ENCODE data around the gene ENKUR.
A peak's percentile ranks its signal among the peaks of the same experiment; 100 is the strongest.
"Not testable (repeated sequence)": the region's sequence is repeated elsewhere in the genome, so short reads cannot be mapped to it uniquely, and the experiment has no call there.

The ENKUR gene

DNA sequence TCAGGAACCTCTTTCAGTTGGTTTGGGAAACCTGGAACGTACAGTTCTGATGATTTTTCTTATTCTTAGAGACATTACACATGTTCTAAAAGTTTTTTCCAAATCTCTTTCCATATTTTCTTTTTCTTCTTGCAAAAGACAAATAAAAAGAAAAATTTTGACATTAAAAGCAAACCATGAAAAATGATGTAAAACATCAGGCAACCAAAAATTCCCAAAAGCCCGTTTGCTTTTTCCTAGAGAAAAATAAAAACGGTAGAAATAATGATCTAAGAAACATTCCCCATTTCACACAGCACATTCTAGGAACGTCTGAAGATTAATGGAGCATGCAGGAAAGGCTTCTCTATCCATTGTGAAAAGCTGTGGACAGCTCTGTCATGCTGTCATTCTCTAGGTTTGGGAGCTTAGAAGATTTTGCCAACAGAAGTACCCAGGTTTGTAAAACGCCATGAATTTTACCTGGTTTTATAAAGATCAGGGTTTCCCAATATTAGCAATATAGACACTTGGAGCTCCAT is 52.4 kb downstream of the ENKUR start:
- H3K9ac ChIP-seq (ENCODE audit: low read length), result no peak overlapping the region
- H3K4me3 ChIP-seq (ENCODE audit: low read length), result no peak overlapping the region
- no peak overlapping the region for H3K27ac ChIP-seq (ENCODE audit: low read depth, low read length)
- H3K36me3 ChIP-seq (ENCODE audit: control insufficient read depth, insufficient read depth, low read length), result no peaks in the 10 kb centered on the region
- no peaks in the 10 kb centered on the region for H3K27me3 ChIP-seq (ENCODE audit: control insufficient read depth, insufficient read depth, low read length)
- H3K4me1 ChIP-seq (ENCODE audit: control insufficient read depth, insufficient read depth, low read length), result peaks cover 6% of the 10 kb centered on the region

DNA sequence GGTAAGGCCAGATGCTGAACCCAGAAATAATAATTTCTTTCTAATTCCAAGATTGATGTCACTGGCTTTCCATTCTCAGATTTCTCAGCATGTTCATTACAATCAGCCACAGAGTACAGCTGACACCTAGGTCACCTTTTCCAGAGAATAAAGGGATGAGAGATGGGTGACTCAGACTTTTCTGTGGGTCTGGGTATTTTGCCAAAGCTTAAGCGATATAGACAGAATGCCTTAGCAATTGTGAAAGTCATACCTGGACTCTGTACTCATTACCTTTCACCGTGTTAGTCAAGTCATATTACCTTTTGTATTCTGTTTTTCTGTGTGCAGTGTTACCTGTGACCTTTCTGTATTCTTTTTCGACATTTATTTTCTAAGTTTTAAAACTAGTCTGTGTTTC is 53.0 kb downstream of the ENKUR start:
- Histone ChIP-seq H3K4me1 (ENCODE audit: control insufficient read depth, insufficient read depth, low read length) (peaks cover 11% of the 10 kb centered on the region), H3K27me3 (ENCODE audit: control insufficient read depth, insufficient read depth, low read length) (no peaks in the 10 kb centered on the region), H3K4me3 (ENCODE audit: low read length) (no peak overlapping the region), H3K36me3 (ENCODE audit: control insufficient read depth, insufficient read depth, low read length) (no peaks in the 10 kb centered on the region), H3K9ac (ENCODE audit: low read length) (no peak overlapping the region), H3K27ac (ENCODE audit: low read depth, low read length) (no peak overlapping the region)

DNA sequence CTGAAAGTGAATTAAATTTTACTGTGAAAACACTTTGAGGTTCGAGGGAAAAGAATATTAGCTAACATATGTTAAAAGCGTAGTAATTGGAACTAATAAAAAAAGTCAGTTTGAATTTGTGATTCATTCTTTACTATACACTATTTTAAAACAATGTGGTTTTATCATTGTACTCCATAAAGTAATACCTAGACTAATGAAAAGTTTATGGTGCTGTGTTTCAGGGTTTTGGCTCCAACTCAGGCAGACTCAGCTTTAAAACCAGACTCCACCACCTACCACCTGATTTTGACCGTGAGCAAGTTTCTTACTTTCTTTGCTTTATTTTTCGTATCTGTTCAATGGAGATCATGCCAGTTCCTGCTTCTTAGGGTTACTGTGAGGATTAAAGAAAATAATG is 54.4 kb downstream of the ENKUR start:
- H3K27me3 ChIP-seq (ENCODE audit: control insufficient read depth, insufficient read depth, low read length), result no peaks in the 10 kb centered on the region
- no peak overlapping the region for H3K27ac ChIP-seq (ENCODE audit: low read depth, low read length)
- no peak overlapping the region for H3K9ac ChIP-seq (ENCODE audit: low read length)
- no peaks in the 10 kb centered on the region for H3K36me3 ChIP-seq (ENCODE audit: control insufficient read depth, insufficient read depth, low read length)
- no peak overlapping the region for H3K4me3 ChIP-seq (ENCODE audit: low read length)
- H3K4me1 ChIP-seq (ENCODE audit: control insufficient read depth, insufficient read depth, low read length), result peaks cover 14% of the 10 kb centered on the region

DNA sequence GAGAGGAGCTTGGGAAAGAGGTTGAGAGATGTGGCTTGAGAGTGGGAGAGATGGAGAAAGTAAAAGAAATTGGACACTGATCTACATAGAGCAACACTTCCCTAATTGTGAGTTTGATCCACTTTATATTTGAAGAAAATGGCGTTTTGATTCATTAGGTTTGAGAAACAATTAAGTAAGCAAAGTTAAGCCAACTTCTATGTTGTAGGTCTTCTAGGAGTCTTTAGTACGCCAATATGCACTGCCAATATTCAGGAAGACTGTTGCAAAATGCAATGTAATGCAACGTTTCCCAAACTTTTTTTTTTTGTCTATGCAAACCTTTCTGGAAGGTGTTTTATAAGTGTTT is 56.6 kb downstream of the ENKUR start:
- Histone ChIP-seq H3K4me3 (ENCODE audit: low read length) (no peak overlapping the region), H3K4me1 (ENCODE audit: control insufficient read depth, insufficient read depth, low read length) (peaks cover 14% of the 10 kb centered on the region), H3K27me3 (ENCODE audit: control insufficient read depth, insufficient read depth, low read length) (no peaks in the 10 kb centered on the region), H3K27ac (ENCODE audit: low read depth, low read length) (peak overlapping the region; percentile 38), H3K9ac (ENCODE audit: low read length) (no peak overlapping the region), H3K36me3 (ENCODE audit: control insufficient read depth, insufficient read depth, low read length) (no peaks in the 10 kb centered on the region)

DNA sequence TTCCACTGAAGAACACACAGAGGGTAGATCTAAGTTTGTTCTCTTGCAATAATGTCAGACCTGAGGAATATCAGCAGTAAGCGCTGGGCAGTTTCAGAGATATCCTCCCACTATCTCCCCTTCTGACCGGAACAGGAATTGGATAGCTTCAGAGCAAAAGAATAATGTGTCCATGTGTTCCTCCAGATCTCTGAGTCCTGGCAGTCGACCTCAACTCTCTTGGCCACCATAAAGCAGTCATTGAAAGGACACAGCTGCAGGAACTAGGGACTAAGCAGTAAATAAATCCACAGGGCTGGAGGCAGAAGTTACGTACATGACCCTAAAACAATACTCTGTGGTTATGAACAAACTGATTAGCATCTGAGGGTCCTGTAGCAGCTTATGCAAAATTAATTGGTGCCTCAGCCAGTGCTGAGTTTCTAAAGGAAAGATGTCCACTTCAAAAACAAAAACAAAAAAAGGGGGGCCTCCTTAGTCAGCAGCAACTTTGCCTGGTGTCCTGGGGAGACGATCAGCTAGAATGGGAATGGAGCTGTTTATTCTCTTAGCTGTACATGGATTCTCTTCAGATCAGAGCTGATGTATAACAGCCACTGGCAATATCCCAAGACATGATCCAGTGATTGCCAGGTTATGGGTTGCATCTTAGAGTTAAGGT is 57.1 kb downstream of the ENKUR start:
- Histone ChIP-seq H3K9ac (ENCODE audit: low read length) (no peak overlapping the region), H3K4me3 (ENCODE audit: low read length) (no peak overlapping the region)

DNA sequence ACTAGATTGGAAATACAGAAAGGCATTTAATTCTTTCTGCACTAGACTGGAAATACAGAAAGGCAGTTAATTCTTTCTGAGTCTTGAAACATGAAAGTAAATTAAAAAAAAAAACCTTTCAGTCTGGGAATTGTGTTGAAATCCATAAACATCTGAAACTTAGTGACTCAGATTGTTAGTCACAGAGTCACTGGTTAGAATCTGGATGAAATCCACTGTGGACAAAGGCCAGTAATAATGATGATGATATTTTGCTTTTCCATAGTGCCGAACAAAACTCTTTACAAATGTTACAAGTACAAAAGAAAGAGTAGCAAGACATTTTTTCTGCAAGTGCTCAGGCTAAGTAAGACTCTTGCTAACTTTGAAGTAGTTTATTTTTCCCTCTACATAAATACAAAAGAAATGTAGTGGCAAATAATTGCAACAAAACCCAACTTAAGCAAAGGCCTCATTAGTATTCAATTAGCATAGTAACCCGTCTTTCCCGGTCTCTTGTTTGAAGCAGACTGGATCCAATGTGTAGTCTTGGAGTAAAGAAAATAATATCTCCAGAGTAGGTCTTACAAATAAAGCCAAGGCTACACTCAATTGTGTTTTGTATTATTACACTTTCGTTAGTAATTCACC is 57.8 kb downstream of the ENKUR start:
- Histone ChIP-seq H3K9ac (ENCODE audit: low read length) (no peak overlapping the region), H3K27me3 (ENCODE audit: control insufficient read depth, insufficient read depth, low read length) (no peaks in the 10 kb centered on the region), H3K36me3 (ENCODE audit: control insufficient read depth, insufficient read depth, low read length) (no peaks in the 10 kb centered on the region), H3K4me3 (ENCODE audit: low read length) (no peak overlapping the region), H3K27ac (ENCODE audit: low read depth, low read length) (peak overlapping the region; percentile 63), H3K4me1 (ENCODE audit: control insufficient read depth, insufficient read depth, low read length) (peaks cover 19% of the 10 kb centered on the region)

More for the DNA sequence above, 57.1 kb downstream of the ENKUR start:
- H3K36me3 ChIP-seq (ENCODE audit: control insufficient read depth, insufficient read depth, low read length), result no peaks in the 10 kb centered on the region
- H3K4me1 ChIP-seq (ENCODE audit: control insufficient read depth, insufficient read depth, low read length), result peaks cover 14% of the 10 kb centered on the region
- no peaks in the 10 kb centered on the region for H3K27me3 ChIP-seq (ENCODE audit: control insufficient read depth, insufficient read depth, low read length)
- peak overlapping the region; percentile 63 for H3K27ac ChIP-seq (ENCODE audit: low read depth, low read length)

DNA sequence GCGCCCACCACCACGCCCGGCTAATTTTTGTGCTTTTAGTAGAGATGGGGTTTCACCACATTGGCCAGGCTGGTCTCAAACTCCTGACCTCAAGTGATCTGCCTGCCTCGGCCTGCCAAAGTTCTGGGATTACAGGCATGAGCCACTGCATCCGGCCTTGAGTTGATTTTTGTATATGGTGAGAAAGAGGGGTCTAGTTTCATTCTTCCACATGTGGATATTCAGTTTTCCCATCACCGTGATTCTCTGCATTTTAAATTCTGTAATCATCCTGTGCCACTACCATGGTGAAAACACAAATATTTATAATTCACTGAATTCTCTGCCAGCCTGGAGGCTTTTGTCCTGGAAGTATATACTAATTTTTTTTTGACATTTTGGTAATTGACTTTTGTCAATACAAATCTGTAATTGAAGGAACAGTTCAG is 58.3 kb downstream of the ENKUR start:
- H3K27me3 ChIP-seq (ENCODE audit: control insufficient read depth, insufficient read depth, low read length); H3K36me3 ChIP-seq (ENCODE audit: control insufficient read depth, insufficient read depth, low read length); H3K4me3 ChIP-seq (ENCODE audit: low read length); H3K9ac ChIP-seq (ENCODE audit: low read length): not testable (repeated sequence)
- Histone ChIP-seq H3K27ac (ENCODE audit: low read depth, low read length) (peak overlapping the region; percentile 56), H3K4me1 (ENCODE audit: control insufficient read depth, insufficient read depth, low read length) (peaks cover 19% of the 10 kb centered on the region)

DNA sequence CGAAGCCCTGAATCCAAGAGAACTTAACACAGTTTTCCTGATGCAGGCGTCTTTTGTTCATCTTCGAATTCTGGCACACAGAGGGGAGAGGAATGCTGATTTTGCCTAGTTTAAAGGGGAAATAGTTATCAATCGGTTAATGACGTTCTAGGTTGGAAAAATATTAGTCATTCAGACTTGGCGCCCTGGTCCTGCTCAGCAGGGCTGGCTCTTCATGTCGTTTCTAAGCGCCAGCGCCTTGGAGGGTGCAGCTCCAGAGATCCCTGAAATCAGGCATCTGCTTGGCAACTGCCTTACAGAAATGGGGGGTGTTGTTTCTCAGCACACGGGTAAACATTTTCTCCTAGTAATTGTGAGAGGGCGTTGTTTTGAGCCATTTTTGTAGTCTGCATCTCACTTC is 62.3 kb downstream of the ENKUR start:
- no peak overlapping the region for H3K9ac ChIP-seq (ENCODE audit: low read length)
- peak overlapping the region; percentile 78 for H3K27ac ChIP-seq (ENCODE audit: low read depth, low read length)

DNA sequence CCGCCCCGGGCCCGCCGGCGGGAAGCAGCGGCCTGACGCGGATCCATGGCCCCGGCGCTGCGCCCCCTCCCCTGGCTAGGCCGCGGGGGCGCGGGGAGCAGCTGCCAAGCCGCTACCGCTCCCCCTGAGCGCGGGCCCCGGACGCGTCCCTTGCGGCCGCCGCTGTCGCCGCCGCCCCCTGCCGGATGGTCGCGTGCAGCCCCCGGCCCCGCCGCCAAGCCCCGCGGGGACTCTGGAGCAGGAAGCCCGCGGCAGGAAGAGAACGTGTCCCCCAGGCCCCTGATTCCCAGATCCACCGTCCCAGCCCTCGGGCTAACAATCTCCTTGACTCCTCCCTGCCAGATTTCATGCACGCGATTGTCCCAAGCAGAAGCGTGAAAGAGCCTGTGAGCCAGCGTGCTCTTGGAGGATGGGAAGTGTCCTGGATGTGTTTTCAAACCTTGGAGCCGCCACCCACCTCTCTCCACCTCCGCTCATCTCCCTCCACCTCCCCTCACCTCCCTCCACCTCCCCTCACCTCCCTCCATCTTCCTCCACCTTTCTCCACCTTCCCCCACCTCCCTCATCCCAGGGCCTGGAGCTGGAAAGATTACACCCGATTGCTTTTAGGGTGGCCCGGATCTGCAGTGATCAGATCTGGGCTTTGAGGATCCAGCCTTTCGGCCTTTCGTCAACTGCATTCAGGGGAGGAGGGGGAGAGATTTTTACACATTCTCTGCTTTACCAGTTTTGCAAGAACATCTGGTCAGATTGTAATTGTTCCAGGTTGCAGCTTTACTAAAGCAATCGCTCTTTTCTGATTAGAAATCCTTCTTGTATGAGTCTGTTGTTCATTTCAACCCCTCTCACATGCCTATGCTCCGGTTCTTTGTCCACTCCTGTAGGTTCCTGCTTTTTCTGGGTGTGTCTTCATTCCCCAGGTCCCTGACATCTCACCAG is 63.0 kb downstream of the ENKUR start:
- Histone ChIP-seq H3K27me3 (ENCODE audit: control insufficient read depth, insufficient read depth, low read length) (no peaks in the 10 kb centered on the region), H3K9ac (ENCODE audit: low read length) (no peak overlapping the region), H3K4me3 (ENCODE audit: low read length) (peak overlapping the region; percentile 77), H3K4me1 (ENCODE audit: control insufficient read depth, insufficient read depth, low read length) (peaks cover 8% of the 10 kb centered on the region), H3K27ac (ENCODE audit: low read depth, low read length) (peak overlapping the region; percentile 78), H3K36me3 (ENCODE audit: control insufficient read depth, insufficient read depth, low read length) (no peaks in the 10 kb centered on the region)

More for the DNA sequence above, 62.3 kb downstream of the ENKUR start:
- H3K4me1 ChIP-seq (ENCODE audit: control insufficient read depth, insufficient read depth, low read length), result peaks cover 14% of the 10 kb centered on the region
- no peaks in the 10 kb centered on the region for H3K36me3 ChIP-seq (ENCODE audit: control insufficient read depth, insufficient read depth, low read length)
- no peaks in the 10 kb centered on the region for H3K27me3 ChIP-seq (ENCODE audit: control insufficient read depth, insufficient read depth, low read length)
- peak overlapping the region; percentile 77 for H3K4me3 ChIP-seq (ENCODE audit: low read length)

DNA sequence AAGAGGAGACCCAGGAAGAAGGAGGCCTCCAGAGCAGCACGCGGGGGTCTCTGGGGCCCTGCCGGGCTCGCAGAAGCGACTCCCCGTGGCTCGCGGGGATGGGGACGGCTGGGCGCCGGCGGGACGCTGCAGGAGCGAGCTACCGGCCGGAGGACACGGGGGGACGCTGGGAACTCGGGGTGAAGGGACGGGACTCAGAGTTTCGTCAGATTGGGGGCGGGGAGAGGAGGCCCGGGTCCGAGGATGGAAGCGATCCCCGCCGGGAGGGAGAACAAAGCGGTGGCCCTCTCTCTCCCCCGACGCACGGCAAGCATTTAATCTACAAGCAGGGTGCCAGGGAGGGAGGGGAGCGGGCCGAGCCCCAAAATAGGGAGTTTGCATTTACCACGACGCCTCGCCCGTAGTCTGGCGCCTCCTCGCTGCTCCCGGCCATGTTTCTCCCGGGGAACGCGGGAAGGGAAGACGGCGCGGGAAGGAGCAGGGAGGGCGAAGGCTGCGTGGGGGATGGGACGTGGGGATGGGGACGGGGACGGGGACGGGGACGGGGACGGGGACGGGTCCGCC is 63.7 kb downstream of the ENKUR start, which contains the start of gene PRTFDC1:
TSS of gene PRTFDC1 (minus strand) at position 464 of the 564 bp plus-strand sequence. CDS start at position 433, 31 bp downstream.
- H3K9ac ChIP-seq (ENCODE audit: low read length), result peak within 1 kb of the TSS; percentile 32
- H3K36me3 ChIP-seq (ENCODE audit: control insufficient read depth, insufficient read depth, low read length), result no peaks in the 10 kb centered on the region
- peaks cover 6% of the 10 kb centered on the region for H3K4me1 ChIP-seq (ENCODE audit: control insufficient read depth, insufficient read depth, low read length)
- H3K4me3 ChIP-seq (ENCODE audit: low read length), result peak within 1 kb of the TSS; percentile 77
- H3K27ac ChIP-seq (ENCODE audit: low read depth, low read length), result peak within 1 kb of the TSS; percentile 78
- no peaks in the 10 kb centered on the region for H3K27me3 ChIP-seq (ENCODE audit: control insufficient read depth, insufficient read depth, low read length)

DNA sequence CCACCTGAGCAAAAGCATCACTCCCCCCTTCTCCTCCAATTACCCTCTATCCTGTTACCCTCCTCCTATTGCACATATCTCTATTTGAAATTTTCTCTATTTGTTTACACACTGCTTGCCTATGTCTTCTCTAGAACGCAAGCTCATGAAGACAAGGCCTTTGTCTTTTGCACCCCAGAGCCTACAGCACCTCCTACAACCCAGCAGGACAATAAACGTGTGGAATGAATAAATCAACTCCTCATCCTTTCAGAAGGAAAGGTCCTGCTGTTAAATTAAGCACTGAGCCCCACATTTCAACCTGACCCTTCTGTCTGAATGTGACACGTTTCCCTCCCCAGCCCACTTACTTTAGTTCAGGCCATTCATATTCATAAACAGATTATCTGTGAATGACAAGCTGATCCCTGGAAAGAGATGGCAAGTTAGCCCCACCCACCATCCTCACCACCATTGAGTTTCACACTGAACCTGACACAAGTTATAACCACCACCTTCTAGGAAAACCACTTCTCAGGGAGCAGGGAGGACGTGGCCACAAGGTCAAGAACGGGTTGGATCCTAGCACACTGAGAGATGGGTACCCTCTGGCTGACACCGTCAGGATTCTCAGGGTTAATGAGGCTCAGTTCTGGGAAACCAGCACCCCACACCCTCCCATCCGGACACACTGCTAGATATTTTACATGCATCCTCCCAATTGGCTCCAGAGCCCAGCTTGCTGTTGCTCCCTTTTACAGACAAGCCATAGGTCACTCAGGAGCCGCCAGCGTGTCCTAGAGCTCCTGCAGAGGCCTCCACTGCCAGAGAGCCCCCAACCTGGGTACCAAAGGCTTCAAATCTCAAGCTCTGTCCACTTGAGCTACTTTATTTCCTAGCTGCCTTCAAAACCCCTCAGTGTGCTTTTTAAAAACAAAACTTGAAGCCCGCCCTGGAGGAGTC is 64.5 kb downstream of the ENKUR start:
- Histone ChIP-seq H3K4me3 (ENCODE audit: low read length) (peak overlapping the region; percentile 77), H3K27me3 (ENCODE audit: control insufficient read depth, insufficient read depth, low read length) (no peaks in the 10 kb centered on the region), H3K36me3 (ENCODE audit: control insufficient read depth, insufficient read depth, low read length) (no peaks in the 10 kb centered on the region), H3K4me1 (ENCODE audit: control insufficient read depth, insufficient read depth, low read length) (peaks cover 6% of the 10 kb centered on the region), H3K9ac (ENCODE audit: low read length) (no peak overlapping the region), H3K27ac (ENCODE audit: low read depth, low read length) (peak overlapping the region; percentile 78)
